ENCODE results near the gene CCDC171. TPM values are rescaled to one million over a fixed set of nuclear protein-coding genes. Genes with fewer than 3 reads are reported as not detected.

CCDC171 gene
- total RNA-seq, 2 experiments from 2014 or later = 0.49 to 1.1 TPM

- POLR2A ChIA-PET = no interaction called here
- Mint-ChIP-seq H3K36me3 (ENCODE audit: low read depth) (no peaks in the 10 kb centered on the region), H3K4me1 (ENCODE audit: low read depth) (no peaks in the 10 kb centered on the region), H3K27ac (no peak overlapping the region), H3K27me3 (no peaks in the 10 kb centered on the region), H3K9me3 (no peaks in the 10 kb centered on the region), H3K4me3 (no peak overlapping the region)
- Histone ChIP-seq H3K27me3 (ENCODE audit: control insufficient read depth in 1 of 2, insufficient read depth in 2 of 2, low read length in 2 of 2) (no peaks in the 10 kb centered on the region), H3K9me3 (ENCODE audit: control insufficient read depth in 1 of 2, insufficient read depth in 1 of 2, low read length in 2 of 2) (no peaks in the 10 kb centered on the region), H3K36me3 (ENCODE audit: insufficient read depth, low read length) (no peaks in the 10 kb centered on the region), H3K27ac (ENCODE audit: low read depth in 1 of 2, low read length in 2 of 2) (no peak overlapping the region), H3K4me1 (ENCODE audit: insufficient read depth, low read length) (no peaks in the 10 kb centered on the region), H3K4me3 (ENCODE audit: low read length) (no peak overlapping the region)
- intact Hi-C loops (cut with DNase I, micrococcal nuclease) = no loop called here
- ATAC-seq (ENCODE audit: poor library complexity) (no peak), DNase-seq (no peak)
- CTCF ChIA-PET = no interaction called here
- no peak for TF ChIP-seq CTCF (IDR thresholded peaks at IDR 0.05)
Observed at GRCh38 chr9:15711531-15711930, 158.7 kb downstream of the CCDC171 start.

GRCh38 chr9:15711931-15712330 is 159.1 kb downstream of the CCDC171 start:
- ChIA-PET CTCF (no interaction called here), POLR2A (no interaction called here)
- ATAC-seq (ENCODE audit: poor library complexity) (no peak), DNase-seq (no peak)
- no peaks in the 10 kb centered on the region for H3K27me3 Mint-ChIP-seq
- intact Hi-C loops (cut with DNase I, micrococcal nuclease) = no loop called here
- no peaks in the 10 kb centered on the region for H3K36me3 ChIP-seq (ENCODE audit: insufficient read depth, low read length)
- H3K27ac Mint-ChIP-seq = no peak overlapping the region
- H3K27ac ChIP-seq (ENCODE audit: low read depth in 1 of 2, low read length in 2 of 2) = no peak overlapping the region
- no peaks in the 10 kb centered on the region for H3K9me3 ChIP-seq (ENCODE audit: control insufficient read depth in 1 of 2, insufficient read depth in 1 of 2, low read length in 2 of 2)
- H3K36me3 Mint-ChIP-seq (ENCODE audit: low read depth) = no peaks in the 10 kb centered on the region
- no peaks in the 10 kb centered on the region for H3K9me3 Mint-ChIP-seq
- no peak overlapping the region for H3K4me3 ChIP-seq (ENCODE audit: low read length)
- H3K4me3 Mint-ChIP-seq = no peak overlapping the region
- H3K4me1 Mint-ChIP-seq (ENCODE audit: low read depth) = no peaks in the 10 kb centered on the region
- no peaks in the 10 kb centered on the region for H3K27me3 ChIP-seq (ENCODE audit: control insufficient read depth in 1 of 2, insufficient read depth in 2 of 2, low read length in 2 of 2)
- H3K4me1 ChIP-seq (ENCODE audit: insufficient read depth, low read length) = no peaks in the 10 kb centered on the region
- TF ChIP-seq CTCF (IDR thresholded peaks at IDR 0.05) = no peak

- no peaks in the 10 kb centered on the region for H3K9me3 Mint-ChIP-seq
- H3K36me3 ChIP-seq (ENCODE audit: insufficient read depth, low read length) = no peaks in the 10 kb centered on the region
- intact Hi-C loops (cut with DNase I, micrococcal nuclease) = no loop called here
- no peaks in the 10 kb centered on the region for H3K4me1 ChIP-seq (ENCODE audit: insufficient read depth, low read length)
- H3K27ac ChIP-seq (ENCODE audit: low read depth in 1 of 2, low read length in 2 of 2) = no peak overlapping the region
- H3K27ac Mint-ChIP-seq = no peak overlapping the region
- H3K36me3 Mint-ChIP-seq (ENCODE audit: low read depth) = no peaks in the 10 kb centered on the region
- H3K4me3 Mint-ChIP-seq = no peak overlapping the region
- no peaks in the 10 kb centered on the region for H3K27me3 ChIP-seq (ENCODE audit: control insufficient read depth in 1 of 2, insufficient read depth in 2 of 2, low read length in 2 of 2)
- no peak for TF ChIP-seq CTCF (IDR thresholded peaks at IDR 0.05)
- H3K27me3 Mint-ChIP-seq = no peaks in the 10 kb centered on the region
- ChIA-PET POLR2A (no interaction called here), CTCF (no interaction called here)
- no peaks in the 10 kb centered on the region for H3K4me1 Mint-ChIP-seq (ENCODE audit: low read depth)
- ATAC-seq (ENCODE audit: poor library complexity) (no peak), DNase-seq (no peak)
- no peak overlapping the region for H3K4me3 ChIP-seq (ENCODE audit: low read length)
- no peaks in the 10 kb centered on the region for H3K9me3 ChIP-seq (ENCODE audit: control insufficient read depth in 1 of 2, insufficient read depth in 1 of 2, low read length in 2 of 2)
Observed at GRCh38 chr9:15714746-15715145, 161.9 kb downstream of the CCDC171 start.
